WTC11 (cell line): ENCODE measurements around the gene ARHGAP26. TPM values are rescaled to one million over a fixed set of nuclear protein-coding genes. Genes with fewer than 3 reads are reported as not detected.

Experiments used
- ATAC-seq: fragments of 200-7000 bp; cut with Tn5 transposase; 2 replicates; pipeline ENCODE4 v1.10.0; 2021; ENCODE audit warnings: mild to moderate bottlenecking, moderate library complexity
- CTCF ChIA-PET: fragments of 300-600 bp; sonication (Branson Sonifier 250); formaldehyde crosslinking; loops from one replicate; lab custom pipeline; 2021; ENCODE audit warnings: antibody characterized with exemption; lab: Charles Lee
- POLR2A ChIA-PET: fragments of 350-600 bp; sonication (Branson Sonifier 250); formaldehyde crosslinking; loops from one replicate; lab custom pipeline; 2021; ENCODE audit warnings: antibody characterized with exemption; lab: Charles Lee
- DNase-seq: peaks from one replicate; pipeline ENCODE4 v3.0.0; 2021; ENCODE audit warnings: low spot score
- H3K27ac Mint-ChIP-seq: 2 replicates; pipeline ENCODE4 v1.8.0; 2021; ENCODE audit warnings: mixed read lengths
- H3K27me3 Mint-ChIP-seq: 2 replicates; pipeline ENCODE4 v1.8.0; 2021; ENCODE audit warnings: low read depth, mild to moderate bottlenecking, moderate library complexity, mixed read lengths
- H3K36me3 Mint-ChIP-seq: 2 replicates; pipeline ENCODE4 v1.8.0; 2021; ENCODE audit warnings: mixed read lengths
- H3K4me1 Mint-ChIP-seq: 2 replicates; pipeline ENCODE4 v1.8.0; 2022; ENCODE audit warnings: mixed read lengths
- H3K4me3 Mint-ChIP-seq: 2 replicates; pipeline ENCODE4 v1.8.0; 2021; ENCODE audit warnings: mild to moderate bottlenecking, moderate library complexity, mixed read lengths
- H3K9me3 Mint-ChIP-seq: 2 replicates; pipeline ENCODE4 v1.8.0; 2021; ENCODE audit warnings: mixed read lengths
- FOXK1 ChIP-seq: sonication (generic); formaldehyde crosslinking; IDR thresholded peaks from 2 replicates; pipeline ENCODE4 v1.8.0; 2022; ENCODE audit warnings: mild to moderate bottlenecking, moderate library complexity, missing genetic modification reagents
- HMGA2 ChIP-seq: fragments of 250-450 bp; sonication (Bioruptor Pico); IDR thresholded peaks from 2 replicates; pipeline ENCODE4 v1.4.0; 2021; ENCODE audit warnings: mild to moderate bottlenecking, moderate library complexity
- JUN ChIP-seq: sonication (generic); formaldehyde crosslinking; IDR thresholded peaks from 2 replicates; pipeline ENCODE4 v1.8.0; 2023; ENCODE audit warnings: mild to moderate bottlenecking, missing genetic modification reagents
- RELA ChIP-seq: sonication (generic); formaldehyde crosslinking; IDR thresholded peaks from 2 replicates; pipeline ENCODE4 v1.8.1; 2022; ENCODE audit warnings: missing genetic modification reagents, mild to moderate bottlenecking, borderline replicate concordance
- RORB ChIP-seq: fragments of 250-450 bp; sonication (Bioruptor Pico); IDR thresholded peaks from 2 replicates; pipeline ENCODE4 v1.9.0; 2021; ENCODE audit warnings: mild to moderate bottlenecking
- TEAD4 ChIP-seq: sonication (generic); formaldehyde crosslinking; IDR thresholded peaks from 2 replicates; pipeline ENCODE4 v1.8.0; 2022; ENCODE audit warnings: mild to moderate bottlenecking, missing genetic modification reagents
- TP53 ChIP-seq: sonication (generic); formaldehyde crosslinking; IDR thresholded peaks from 2 replicates; pipeline ENCODE4 v1.8.1; 2023; ENCODE audit warnings: mild to moderate bottlenecking, missing genetic modification reagents
- ZNF396 ChIP-seq: fragments of 250-450 bp; sonication (Bioruptor Pico); IDR thresholded peaks from 2 replicates; pipeline ENCODE4 v1.8.0; 2021; ENCODE audit warnings: mild to moderate bottlenecking, moderate library complexity, borderline replicate concordance
- total RNA-seq: library from RNA; stranded (reverse); gene quantifications from 3 replicates; pipeline ENCODE4 v1.2.3, GENCODE V29; 2021
- TF ChIP-seq, protein P1 (sequence below): sonication (generic); formaldehyde crosslinking; IDR thresholded peaks from 2 replicates; pipeline ENCODE4 v1.8.1; 2022; ENCODE audit warnings: low read depth, mild to moderate bottlenecking, moderate library complexity, missing genetic modification reagents, borderline replicate concordance
- TF ChIP-seq, protein P2 (sequence below): sonication (generic); formaldehyde crosslinking; IDR thresholded peaks from 2 replicates; pipeline ENCODE4 v1.8.0; 2022; ENCODE audit warnings: mild to moderate bottlenecking, missing genetic modification reagents
- TF ChIP-seq, protein P3 (sequence below): sonication (generic); formaldehyde crosslinking; IDR thresholded peaks from 2 replicates; pipeline ENCODE4 v1.8.1; 2023; ENCODE audit warnings: mild to moderate bottlenecking, missing genetic modification reagents, moderate library complexity
- TF ChIP-seq, protein P4 (sequence below): fragments of 250-450 bp; sonication (Bioruptor Pico); IDR thresholded peaks from 2 replicates; pipeline ENCODE4 v1.8.0; 2021; ENCODE audit warnings: mild to moderate bottlenecking
- TF ChIP-seq, protein P5 (sequence below): sonication (generic); formaldehyde crosslinking; IDR thresholded peaks from 2 replicates; pipeline ENCODE4 v1.8.0; 2023; ENCODE audit warnings: missing genetic modification reagents, mild to moderate bottlenecking, borderline replicate concordance
- TF ChIP-seq, protein P6 (sequence below): sonication (generic); formaldehyde crosslinking; IDR thresholded peaks from 2 replicates; pipeline ENCODE4 v1.8.1; 2023; ENCODE audit warnings: mild to moderate bottlenecking, moderate library complexity, missing genetic modification reagents
- TF ChIP-seq, protein P7 (sequence below): fragments of 250-450 bp; sonication (Bioruptor Pico); IDR thresholded peaks from 2 replicates; pipeline ENCODE4 v1.9.0; 2021; ENCODE audit warnings: mild to moderate bottlenecking

The ARHGAP26 gene
- total RNA-seq, 1 experiment from 2014 or later: 22.3 TPM

DNA sequence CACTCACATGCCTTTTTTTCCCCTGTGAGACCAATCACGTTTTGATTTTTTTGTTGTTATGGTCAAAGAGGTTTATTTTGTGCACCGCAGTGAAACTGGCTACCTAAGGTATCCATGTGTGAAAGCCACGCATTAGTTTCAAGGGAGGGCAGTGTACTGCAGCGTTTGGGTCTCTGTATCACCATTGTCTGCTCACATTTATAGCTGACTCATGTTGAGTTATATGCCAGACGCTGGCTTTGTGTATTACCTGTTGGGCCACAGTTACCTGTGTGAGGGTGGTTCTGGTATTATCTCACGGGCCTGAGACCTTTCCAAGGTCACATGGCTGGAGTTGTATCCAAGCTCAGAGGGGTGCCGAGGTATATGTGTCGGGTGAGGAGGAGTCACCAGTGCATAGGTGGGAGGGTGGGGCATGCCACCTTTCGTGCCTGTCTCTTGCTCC lies 75.8 kb downstream of the ARHGAP26 start:
- Mint-ChIP-seq H3K36me3 (no peaks in the 10 kb centered on the region), H3K27ac (peak overlapping the region; percentile 71; the same call in 1 of the 2 replicates), H3K4me3 (no peak overlapping the region), H3K9me3 (no peaks in the 10 kb centered on the region), H3K4me1 (peaks cover 61% of the 10 kb centered on the region), H3K27me3 (no peaks in the 10 kb centered on the region)
- TF ChIP-seq, protein P1, sequence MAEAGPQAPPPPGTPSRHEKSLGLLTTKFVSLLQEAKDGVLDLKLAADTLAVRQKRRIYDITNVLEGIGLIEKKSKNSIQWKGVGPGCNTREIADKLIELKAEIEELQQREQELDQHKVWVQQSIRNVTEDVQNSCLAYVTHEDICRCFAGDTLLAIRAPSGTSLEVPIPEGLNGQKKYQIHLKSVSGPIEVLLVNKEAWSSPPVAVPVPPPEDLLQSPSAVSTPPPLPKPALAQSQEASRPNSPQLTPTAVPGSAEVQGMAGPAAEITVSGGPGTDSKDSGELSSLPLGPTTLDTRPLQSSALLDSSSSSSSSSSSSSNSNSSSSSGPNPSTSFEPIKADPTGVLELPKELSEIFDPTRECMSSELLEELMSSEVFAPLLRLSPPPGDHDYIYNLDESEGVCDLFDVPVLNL (CRISPR knock-in tag): no peak
- TF ChIP-seq, protein P2, sequence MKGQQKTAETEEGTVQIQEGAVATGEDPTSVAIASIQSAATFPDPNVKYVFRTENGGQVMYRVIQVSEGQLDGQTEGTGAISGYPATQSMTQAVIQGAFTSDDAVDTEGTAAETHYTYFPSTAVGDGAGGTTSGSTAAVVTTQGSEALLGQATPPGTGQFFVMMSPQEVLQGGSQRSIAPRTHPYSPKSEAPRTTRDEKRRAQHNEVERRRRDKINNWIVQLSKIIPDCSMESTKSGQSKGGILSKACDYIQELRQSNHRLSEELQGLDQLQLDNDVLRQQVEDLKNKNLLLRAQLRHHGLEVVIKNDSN: no peak
- TF ChIP-seq HMGA2 (CRISPR knock-in tag): no peak
- TF ChIP-seq, protein P3, sequence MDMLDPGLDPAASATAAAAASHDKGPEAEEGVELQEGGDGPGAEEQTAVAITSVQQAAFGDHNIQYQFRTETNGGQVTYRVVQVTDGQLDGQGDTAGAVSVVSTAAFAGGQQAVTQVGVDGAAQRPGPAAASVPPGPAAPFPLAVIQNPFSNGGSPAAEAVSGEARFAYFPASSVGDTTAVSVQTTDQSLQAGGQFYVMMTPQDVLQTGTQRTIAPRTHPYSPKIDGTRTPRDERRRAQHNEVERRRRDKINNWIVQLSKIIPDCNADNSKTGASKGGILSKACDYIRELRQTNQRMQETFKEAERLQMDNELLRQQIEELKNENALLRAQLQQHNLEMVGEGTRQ (CRISPR knock-in tag): no peak
- TF ChIP-seq TEAD4 (CRISPR knock-in tag): no peak
- TF ChIP-seq FOXK1 (CRISPR knock-in tag): no peak
- TF ChIP-seq, protein P4, sequence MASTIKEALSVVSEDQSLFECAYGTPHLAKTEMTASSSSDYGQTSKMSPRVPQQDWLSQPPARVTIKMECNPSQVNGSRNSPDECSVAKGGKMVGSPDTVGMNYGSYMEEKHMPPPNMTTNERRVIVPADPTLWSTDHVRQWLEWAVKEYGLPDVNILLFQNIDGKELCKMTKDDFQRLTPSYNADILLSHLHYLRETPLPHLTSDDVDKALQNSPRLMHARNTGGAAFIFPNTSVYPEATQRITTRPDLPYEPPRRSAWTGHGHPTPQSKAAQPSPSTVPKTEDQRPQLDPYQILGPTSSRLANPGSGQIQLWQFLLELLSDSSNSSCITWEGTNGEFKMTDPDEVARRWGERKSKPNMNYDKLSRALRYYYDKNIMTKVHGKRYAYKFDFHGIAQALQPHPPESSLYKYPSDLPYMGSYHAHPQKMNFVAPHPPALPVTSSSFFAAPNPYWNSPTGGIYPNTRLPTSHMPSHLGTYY (CRISPR knock-in tag): no peak
- no peak for TF ChIP-seq JUN (CRISPR knock-in tag)
- TF ChIP-seq, protein P5, sequence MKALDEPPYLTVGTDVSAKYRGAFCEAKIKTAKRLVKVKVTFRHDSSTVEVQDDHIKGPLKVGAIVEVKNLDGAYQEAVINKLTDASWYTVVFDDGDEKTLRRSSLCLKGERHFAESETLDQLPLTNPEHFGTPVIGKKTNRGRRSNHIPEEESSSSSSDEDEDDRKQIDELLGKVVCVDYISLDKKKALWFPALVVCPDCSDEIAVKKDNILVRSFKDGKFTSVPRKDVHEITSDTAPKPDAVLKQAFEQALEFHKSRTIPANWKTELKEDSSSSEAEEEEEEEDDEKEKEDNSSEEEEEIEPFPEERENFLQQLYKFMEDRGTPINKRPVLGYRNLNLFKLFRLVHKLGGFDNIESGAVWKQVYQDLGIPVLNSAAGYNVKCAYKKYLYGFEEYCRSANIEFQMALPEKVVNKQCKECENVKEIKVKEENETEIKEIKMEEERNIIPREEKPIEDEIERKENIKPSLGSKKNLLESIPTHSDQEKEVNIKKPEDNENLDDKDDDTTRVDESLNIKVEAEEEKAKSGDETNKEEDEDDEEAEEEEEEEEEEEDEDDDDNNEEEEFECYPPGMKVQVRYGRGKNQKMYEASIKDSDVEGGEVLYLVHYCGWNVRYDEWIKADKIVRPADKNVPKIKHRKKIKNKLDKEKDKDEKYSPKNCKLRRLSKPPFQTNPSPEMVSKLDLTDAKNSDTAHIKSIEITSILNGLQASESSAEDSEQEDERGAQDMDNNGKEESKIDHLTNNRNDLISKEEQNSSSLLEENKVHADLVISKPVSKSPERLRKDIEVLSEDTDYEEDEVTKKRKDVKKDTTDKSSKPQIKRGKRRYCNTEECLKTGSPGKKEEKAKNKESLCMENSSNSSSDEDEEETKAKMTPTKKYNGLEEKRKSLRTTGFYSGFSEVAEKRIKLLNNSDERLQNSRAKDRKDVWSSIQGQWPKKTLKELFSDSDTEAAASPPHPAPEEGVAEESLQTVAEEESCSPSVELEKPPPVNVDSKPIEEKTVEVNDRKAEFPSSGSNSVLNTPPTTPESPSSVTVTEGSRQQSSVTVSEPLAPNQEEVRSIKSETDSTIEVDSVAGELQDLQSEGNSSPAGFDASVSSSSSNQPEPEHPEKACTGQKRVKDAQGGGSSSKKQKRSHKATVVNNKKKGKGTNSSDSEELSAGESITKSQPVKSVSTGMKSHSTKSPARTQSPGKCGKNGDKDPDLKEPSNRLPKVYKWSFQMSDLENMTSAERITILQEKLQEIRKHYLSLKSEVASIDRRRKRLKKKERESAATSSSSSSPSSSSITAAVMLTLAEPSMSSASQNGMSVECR (CRISPR knock-in tag): no peak
- no peak for TF ChIP-seq TP53 (CRISPR knock-in tag)
- TF ChIP-seq, protein P6, sequence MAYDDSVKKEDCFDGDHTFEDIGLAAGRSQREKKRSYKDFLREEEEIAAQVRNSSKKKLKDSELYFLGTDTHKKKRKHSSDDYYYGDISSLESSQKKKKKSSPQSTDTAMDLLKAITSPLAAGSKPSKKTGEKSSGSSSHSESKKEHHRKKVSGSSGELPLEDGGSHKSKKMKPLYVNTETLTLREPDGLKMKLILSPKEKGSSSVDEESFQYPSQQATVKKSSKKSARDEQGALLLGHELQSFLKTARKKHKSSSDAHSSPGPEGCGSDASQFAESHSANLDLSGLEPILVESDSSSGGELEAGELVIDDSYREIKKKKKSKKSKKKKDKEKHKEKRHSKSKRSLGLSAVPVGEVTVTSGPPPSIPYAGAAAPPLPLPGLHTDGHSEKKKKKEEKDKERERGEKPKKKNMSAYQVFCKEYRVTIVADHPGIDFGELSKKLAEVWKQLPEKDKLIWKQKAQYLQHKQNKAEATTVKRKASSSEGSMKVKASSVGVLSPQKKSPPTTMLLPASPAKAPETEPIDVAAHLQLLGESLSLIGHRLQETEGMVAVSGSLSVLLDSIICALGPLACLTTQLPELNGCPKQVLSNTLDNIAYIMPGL (CRISPR knock-in tag): no peak
- no peak for TF ChIP-seq RELA (CRISPR knock-in tag)
- no peak for TF ChIP-seq RORB (CRISPR knock-in tag)
- TF ChIP-seq, protein P7, sequence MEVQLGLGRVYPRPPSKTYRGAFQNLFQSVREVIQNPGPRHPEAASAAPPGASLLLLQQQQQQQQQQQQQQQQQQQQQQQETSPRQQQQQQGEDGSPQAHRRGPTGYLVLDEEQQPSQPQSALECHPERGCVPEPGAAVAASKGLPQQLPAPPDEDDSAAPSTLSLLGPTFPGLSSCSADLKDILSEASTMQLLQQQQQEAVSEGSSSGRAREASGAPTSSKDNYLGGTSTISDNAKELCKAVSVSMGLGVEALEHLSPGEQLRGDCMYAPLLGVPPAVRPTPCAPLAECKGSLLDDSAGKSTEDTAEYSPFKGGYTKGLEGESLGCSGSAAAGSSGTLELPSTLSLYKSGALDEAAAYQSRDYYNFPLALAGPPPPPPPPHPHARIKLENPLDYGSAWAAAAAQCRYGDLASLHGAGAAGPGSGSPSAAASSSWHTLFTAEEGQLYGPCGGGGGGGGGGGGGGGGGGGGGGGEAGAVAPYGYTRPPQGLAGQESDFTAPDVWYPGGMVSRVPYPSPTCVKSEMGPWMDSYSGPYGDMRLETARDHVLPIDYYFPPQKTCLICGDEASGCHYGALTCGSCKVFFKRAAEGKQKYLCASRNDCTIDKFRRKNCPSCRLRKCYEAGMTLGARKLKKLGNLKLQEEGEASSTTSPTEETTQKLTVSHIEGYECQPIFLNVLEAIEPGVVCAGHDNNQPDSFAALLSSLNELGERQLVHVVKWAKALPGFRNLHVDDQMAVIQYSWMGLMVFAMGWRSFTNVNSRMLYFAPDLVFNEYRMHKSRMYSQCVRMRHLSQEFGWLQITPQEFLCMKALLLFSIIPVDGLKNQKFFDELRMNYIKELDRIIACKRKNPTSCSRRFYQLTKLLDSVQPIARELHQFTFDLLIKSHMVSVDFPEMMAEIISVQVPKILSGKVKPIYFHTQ (CRISPR knock-in tag): no peak
- no peak for TF ChIP-seq ZNF396
- CTCF ChIA-PET: interaction anchor here (0.9 to 3.6 kb wide), 3 partner anchors 21 to 43 kb away, joined by 3 to 17 read pairs (median 5); no protein-coding TSS in a partner anchor
- POLR2A ChIA-PET: no interaction called here
- DNase-seq (no peak), ATAC-seq (peak; percentile 5; the same call in 1 of the 2 replicates)
